HEK293T (cell line): Measurements from ENCODE around the gene PCDHA1.
"Not testable (repeated sequence)": the region's sequence is repeated elsewhere in the genome, so short reads cannot be mapped to it uniquely, and the experiment has no call there.

Source experiments
- CTCF ChIA-PET: fragments of 350-600 bp; formaldehyde crosslinking; extraction: SDS; loops from one replicate; lab custom pipeline; 2021; ENCODE audit warnings: antibody characterized with exemption, inconsistent platforms; lab: Yijun Ruan, JAX
- POLR2A ChIA-PET: fragments of 350-600 bp; formaldehyde crosslinking; extraction: SDS; loops from one replicate; lab custom pipeline; 2020; ENCODE audit warnings: antibody characterized with exemption, inconsistent platforms; lab: Yijun Ruan, JAX
- DNase-seq: peaks from one replicate; pipeline ENCODE4 v3.0.0; 2012; ENCODE audit warnings: mixed read lengths; ENCODE audit errors: extremely low spot score
- ARNT ChIP-seq: fragments of 450-650 bp; IDR thresholded peaks from 2 replicates; pipeline ENCODE4 v1.6.1; 2017; ENCODE audit warnings: mild to moderate bottlenecking
- BHLHE40 ChIP-seq: fragments of 450-650 bp; IDR thresholded peaks from 2 replicates; pipeline ENCODE4 v1.6.1; 2016; ENCODE audit warnings: mild to moderate bottlenecking, moderate library complexity, borderline replicate concordance
- CTBP1 ChIP-seq: fragments of 450-650 bp; IDR thresholded peaks from 2 replicates; pipeline ENCODE4 v1.6.1; 2016; ENCODE audit warnings: borderline replicate concordance
- ELF4 ChIP-seq: fragments of 450-650 bp; IDR thresholded peaks from 2 replicates; pipeline ENCODE4 v1.6.1; 2017; ENCODE audit warnings: antibody characterized with exemption
- FOXA1 ChIP-seq: fragments of 450-650 bp; IDR thresholded peaks from 2 replicates; pipeline ENCODE4 v1.6.1; 2016; ENCODE audit warnings: mild to moderate bottlenecking
- FOXK2 ChIP-seq: fragments of 450-650 bp; IDR thresholded peaks from 2 replicates; pipeline ENCODE4 v1.6.1; 2016; ENCODE audit warnings: mild to moderate bottlenecking
- FOXM1 ChIP-seq: fragments of 450-650 bp; IDR thresholded peaks from 2 replicates; pipeline ENCODE4 v1.6.1; 2017; ENCODE audit warnings: mild to moderate bottlenecking, borderline replicate concordance
- HDGF ChIP-seq: fragments of 450-650 bp; IDR thresholded peaks from 2 replicates; pipeline ENCODE4 v1.6.1; 2017; ENCODE audit warnings: antibody characterized with exemption, borderline replicate concordance
- L3MBTL2 ChIP-seq: fragments of 450-650 bp; conservative IDR thresholded peaks from 2 replicates; pipeline ENCODE4 v1.6.1; 2016; ENCODE audit warnings: mild to moderate bottlenecking
- LEF1 ChIP-seq: fragments of 450-650 bp; IDR thresholded peaks from 2 replicates; pipeline ENCODE4 v1.6.1; 2017; ENCODE audit warnings: mild to moderate bottlenecking, borderline replicate concordance
- NFRKB ChIP-seq: fragments of 450-650 bp; IDR thresholded peaks from 2 replicates; pipeline ENCODE4 v1.6.1; 2016; ENCODE audit warnings: mild to moderate bottlenecking, moderate library complexity
- PKNOX1 ChIP-seq: fragments of 450-650 bp; IDR thresholded peaks from 2 replicates; pipeline ENCODE4 v1.6.1; 2016
- SP1 ChIP-seq: fragments of 450-650 bp; IDR thresholded peaks from 2 replicates; pipeline ENCODE4 v1.6.1; 2017
- SUZ12 ChIP-seq: fragments of 450-650 bp; IDR thresholded peaks from 2 replicates; pipeline ENCODE4 v1.6.1; 2016; ENCODE audit warnings: mild to moderate bottlenecking
- TARDBP ChIP-seq: fragments of 450-650 bp; IDR thresholded peaks from 2 replicates; pipeline ENCODE4 v1.6.1; 2016
- ZNF384 ChIP-seq: fragments of 450-650 bp; IDR thresholded peaks from 2 replicates; pipeline ENCODE4 v1.6.1; 2016

Gene PCDHA1

DNA sequence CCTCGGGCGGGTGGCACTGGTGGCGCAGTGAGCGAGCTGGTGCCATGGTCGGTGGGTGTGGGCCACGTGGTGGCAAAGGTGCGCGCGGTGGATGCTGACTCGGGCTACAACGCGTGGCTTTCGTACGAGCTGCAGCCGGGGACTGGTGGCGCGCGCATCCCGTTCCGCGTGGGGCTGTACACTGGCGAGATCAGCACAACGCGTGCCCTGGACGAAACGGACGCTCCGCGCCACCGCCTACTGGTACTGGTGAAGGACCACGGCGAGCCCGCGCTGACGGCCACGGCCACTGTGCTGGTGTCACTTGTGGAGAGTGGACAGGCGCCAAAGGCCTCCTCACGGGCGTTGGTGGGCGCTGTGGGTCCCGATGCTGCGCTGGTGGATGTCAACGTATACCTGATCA lies 22.9 kb downstream of the PCDHA1 start:
- no peak for DNase-seq
- ChIA-PET POLR2A (no interaction called here), CTCF (no interaction called here)
- TF ChIP-seq TARDBP: no peak
- TF ChIP-seq BHLHE40: no peak
- no peak for TF ChIP-seq CTBP1
- TF ChIP-seq SP1: no peak
- TF ChIP-seq FOXA1: no peak
- TF ChIP-seq FOXM1: no peak
- TF ChIP-seq SUZ12: no peak
- TF ChIP-seq ARNT: no peak
- TF ChIP-seq NFRKB: no peak
- TF ChIP-seq FOXK2: no peak
- TF ChIP-seq LEF1: no peak
- TF ChIP-seq PKNOX1: no peak
- TF ChIP-seq L3MBTL2: no peak
- TF ChIP-seq ZNF384: no peak
- no peak for TF ChIP-seq ELF4
- no peak for TF ChIP-seq HDGF

GRCh38 chr5:140821375-140822280 lies 35.7 kb downstream of the PCDHA1 start, which contains the start of gene PCDHA5:
TSS of gene PCDHA5 (plus strand) at chr5:140821613.
- TF ChIP-seq TARDBP: no peak
- TF ChIP-seq BHLHE40: no peak
- TF ChIP-seq LEF1: no peak
- no peak for TF ChIP-seq FOXA1
- no peak for TF ChIP-seq SP1
- ChIA-PET CTCF (interaction anchor here (0.5 to 1.0 kb wide), 3 partner anchors 14 to 20 kb away, joined by 3 read pairs; no protein-coding TSS in a partner anchor), POLR2A (no interaction called here)
- peak; percentile 42 for DNase-seq

- no peak for TF ChIP-seq ARNT
- TF ChIP-seq FOXM1: no peak
- CTCF ChIA-PET: interaction anchor here (1.0 kb wide), 1 partner anchor 19 kb away, joined by 3 read pairs; no protein-coding TSS in a partner anchor
Observed at GRCh38 chr5:140822281-140822629, 36.3 kb downstream of the PCDHA1 start.

GRCh38 chr5:140822969-140823368 lies 37.0 kb downstream of the PCDHA1 start:
- DNase-seq, POLR2A ChIA-PET, CTCF ChIA-PET: not testable (repeated sequence)

More at GRCh38 chr5:140822281-140822629, 36.3 kb downstream of the PCDHA1 start:
- POLR2A ChIA-PET: no interaction called here
- no peak for DNase-seq

DNA sequence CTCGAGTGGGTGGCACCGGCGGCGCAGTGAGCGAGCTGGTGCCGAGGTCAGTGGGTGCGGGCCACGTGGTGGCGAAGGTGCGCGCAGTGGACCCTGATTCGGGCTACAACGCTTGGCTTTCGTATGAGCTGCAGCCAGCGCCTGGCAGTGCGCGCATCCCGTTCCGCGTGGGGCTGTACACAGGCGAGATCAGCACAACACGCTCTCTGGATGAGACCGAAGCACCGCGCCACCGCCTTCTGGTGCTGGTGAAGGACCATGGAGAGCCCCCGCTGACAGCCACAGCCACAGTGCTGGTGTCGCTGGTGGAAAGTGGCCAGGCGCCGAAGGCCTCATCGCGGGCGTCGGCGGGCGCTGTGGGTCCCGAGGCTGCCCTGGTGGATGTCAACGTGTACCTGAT lies 37.5 kb downstream of the PCDHA1 start:
- TF ChIP-seq ELF4 (no peak), BHLHE40 (no peak), PKNOX1 (no peak), ZNF384 (no peak), L3MBTL2 (no peak), HDGF (no peak)
- DNase-seq: no peak
- ChIA-PET CTCF (no interaction called here), POLR2A (no interaction called here)

GRCh38 chr5:140827704-140828361 lies 41.9 kb downstream of the PCDHA1 start, which contains the start of gene PCDHA6:
TSS of gene PCDHA6 (plus strand) at chr5:140827960. CDS start at chr5:140828092, 132 bp downstream.
- POLR2A ChIA-PET: no interaction called here
- CTCF ChIA-PET: interaction anchor here (0.6 kb wide), 1 partner anchor 708 kb away, joined by 3 read pairs; no protein-coding TSS in a partner anchor

More at GRCh38 chr5:140827704-140828361, 41.9 kb downstream of the PCDHA1 start, which contains the start of gene PCDHA6:
- DNase-seq: no peak
- TF ChIP-seq FOXK2 (no peak), FOXM1 (no peak), ZNF384 (no peak), L3MBTL2 (no peak), ARNT (no peak), BHLHE40 (no peak), ELF4 (no peak), SP1 (no peak), CTBP1 (no peak), FOXA1 (no peak), NFRKB (no peak), LEF1 (no peak), TARDBP (no peak), HDGF (no peak), PKNOX1 (no peak)
